Mononuclear cell (primary cell): ENCODE measurements around the gene FARS2. TPM values are rescaled to one million over a fixed set of nuclear protein-coding genes. Genes with fewer than 3 reads are reported as not detected.
A peak's percentile ranks its signal among the peaks of the same experiment; 100 is the strongest.

Source experiments
- H3K27me3 ChIP-seq: 2 replicates; pipeline ENCODE4 v1.6.0; 2011; ENCODE audit warnings: low read length, control low read depth; ENCODE audit not compliant: insufficient read depth
- H3K4me1 ChIP-seq: 2 replicates; pipeline ENCODE4 v1.5.1; 2011; ENCODE audit warnings: mild to moderate bottlenecking, low read length, control low read depth; ENCODE audit not compliant: insufficient read depth
- H3K4me3 ChIP-seq: 2 replicates; pipeline ENCODE4 v1.5.1; 2011; ENCODE audit warnings: mild to moderate bottlenecking, low read length, moderate library complexity
- H3K9me3 ChIP-seq: 2 replicates; pipeline ENCODE4 v1.5.1; 2011; ENCODE audit warnings: low read depth, mild to moderate bottlenecking, control low read depth, low read length
- total RNA-seq: library from RNA; depleted of rRNA; stranded (reverse); fragments of >200 nt; gene quantifications from one replicate; pipeline ENCODE4 v1.2.3, GENCODE V29; 2012

The FARS2 gene
- total RNA-seq = 13.5 TPM

DNA sequence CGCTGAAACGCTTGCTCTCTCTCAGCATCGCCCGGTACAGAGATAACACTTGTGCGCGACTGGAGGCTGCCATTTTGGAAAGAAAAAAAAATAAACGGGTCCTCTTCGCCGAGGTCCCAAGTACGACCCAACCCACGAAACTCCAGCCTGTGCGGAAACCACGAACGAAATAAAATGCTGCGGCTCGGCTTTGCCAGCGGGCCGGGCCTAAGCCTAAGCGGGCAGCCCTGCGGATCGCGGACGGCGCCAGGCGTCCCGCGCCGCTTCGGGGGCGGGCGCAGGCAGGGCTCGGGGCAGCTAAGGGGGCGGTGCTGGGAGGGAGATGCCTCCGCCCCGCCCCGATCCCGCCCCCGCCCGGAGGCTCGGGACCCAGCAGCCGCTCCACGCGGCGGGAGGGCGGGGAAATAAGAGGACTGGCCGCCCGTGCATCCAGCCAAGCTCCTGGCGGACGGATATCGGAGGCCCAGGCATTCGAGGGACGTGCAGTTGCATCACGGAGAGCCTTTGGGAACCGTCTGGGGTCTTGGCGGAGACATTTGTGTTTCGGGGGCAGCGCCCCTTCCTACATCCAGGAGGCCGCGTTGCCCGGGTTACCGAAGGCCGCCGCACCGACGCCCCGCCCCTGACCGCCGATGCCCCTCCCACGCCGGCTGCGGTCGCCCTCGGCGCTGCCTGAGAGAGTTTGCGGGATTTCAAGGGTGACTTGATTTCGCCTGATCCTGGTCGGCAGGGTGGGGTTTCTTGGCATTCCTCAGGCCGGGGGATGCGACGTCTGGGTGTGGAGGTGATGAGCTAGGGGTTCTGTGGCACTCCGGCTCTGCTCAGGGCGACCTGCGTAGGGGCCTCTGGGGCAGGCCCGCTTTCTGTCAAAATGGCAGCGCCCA is at the start of gene FARS2, which contains the start of gene LYRM4:
Gene FARS2, plus strand, starts transcription at position 853 of the 884 bp plus-strand sequence.
Gene LYRM4, minus strand, starts transcription at position 290 of the 884 bp plus-strand sequence. Its CDS starts 217 bp downstream, at position 73.
- Histone ChIP-seq H3K27me3 (no peaks in the 10 kb centered on the region), H3K4me3 (peak within 1 kb of the TSS; percentile 94), H3K9me3 (no peaks in the 10 kb centered on the region), H3K4me1 (peaks cover 23% of the 10 kb centered on the region)

DNA sequence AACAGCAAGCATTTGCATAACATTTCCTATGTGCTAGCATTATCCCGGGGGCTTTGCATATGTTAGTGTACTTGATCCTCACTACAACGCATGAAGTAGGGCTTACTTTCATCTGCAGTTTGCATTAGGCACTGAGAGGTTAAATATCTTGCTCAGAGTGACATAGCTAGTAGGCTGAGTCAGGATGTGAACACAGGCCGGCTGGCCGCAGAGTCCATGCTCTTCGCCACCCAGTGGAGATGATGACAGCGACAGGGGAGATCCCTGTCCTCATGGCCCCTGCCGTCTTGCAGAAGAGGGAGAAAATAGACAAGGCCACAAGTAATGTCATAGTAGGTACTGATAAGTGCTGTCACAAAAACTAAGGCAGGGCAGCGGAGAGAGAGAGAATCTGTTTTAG is 47.5 kb upstream of the FARS2 start:
- no peaks in the 10 kb centered on the region for H3K9me3 ChIP-seq
- H3K27me3 ChIP-seq = no peaks in the 10 kb centered on the region
- H3K4me1 ChIP-seq = no peaks in the 10 kb centered on the region
- H3K4me3 ChIP-seq = no peak overlapping the region

DNA sequence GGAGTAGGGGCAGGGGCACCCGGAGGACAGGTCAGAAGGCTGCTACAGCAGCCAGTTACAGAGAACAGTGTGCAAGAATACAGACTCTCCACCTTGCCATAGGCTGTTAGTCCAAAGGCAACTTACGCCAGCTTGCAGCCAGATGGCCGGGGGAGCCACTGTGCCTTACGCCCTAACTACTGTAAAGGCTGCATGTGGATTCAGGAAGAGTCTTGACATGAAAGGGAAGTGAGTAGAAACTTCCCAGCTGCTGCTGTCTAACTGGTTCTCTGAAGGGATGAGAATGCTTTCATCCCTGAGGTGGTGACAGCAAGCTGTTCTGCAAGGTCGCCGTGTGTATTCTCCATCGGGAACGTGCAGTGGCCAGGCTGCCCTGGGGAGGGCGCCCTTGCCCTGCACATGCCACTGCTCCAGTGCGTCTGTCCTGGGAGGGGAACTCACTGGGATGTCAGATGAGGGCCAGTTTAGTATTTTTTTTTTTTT is 46.7 kb upstream of the FARS2 start:
- Histone ChIP-seq H3K27me3 (no peaks in the 10 kb centered on the region), H3K4me3 (no peak overlapping the region), H3K4me1 (no peaks in the 10 kb centered on the region), H3K9me3 (no peaks in the 10 kb centered on the region)

DNA sequence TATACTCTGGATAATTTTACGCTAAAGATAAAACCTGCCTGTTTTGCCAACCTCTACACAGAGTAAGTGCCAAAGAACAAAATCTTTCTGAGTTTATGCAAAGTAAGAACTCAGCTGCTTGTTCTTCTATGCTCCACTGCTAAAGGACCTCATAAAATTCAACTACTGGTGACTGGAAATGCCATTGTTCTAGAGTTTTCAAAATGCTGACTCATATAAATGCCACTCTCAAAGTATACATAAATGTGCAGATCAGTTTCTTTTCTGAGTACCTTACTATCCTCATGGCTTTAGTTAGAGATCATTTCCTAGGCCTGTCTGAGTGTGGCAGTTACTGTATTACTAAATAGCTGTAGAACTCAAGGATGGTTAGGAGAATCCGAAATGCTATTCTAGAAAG is 46.2 kb upstream of the FARS2 start:
- Histone ChIP-seq H3K27me3 (no peaks in the 10 kb centered on the region), H3K4me1 (no peaks in the 10 kb centered on the region), H3K9me3 (no peaks in the 10 kb centered on the region), H3K4me3 (no peak overlapping the region)

DNA sequence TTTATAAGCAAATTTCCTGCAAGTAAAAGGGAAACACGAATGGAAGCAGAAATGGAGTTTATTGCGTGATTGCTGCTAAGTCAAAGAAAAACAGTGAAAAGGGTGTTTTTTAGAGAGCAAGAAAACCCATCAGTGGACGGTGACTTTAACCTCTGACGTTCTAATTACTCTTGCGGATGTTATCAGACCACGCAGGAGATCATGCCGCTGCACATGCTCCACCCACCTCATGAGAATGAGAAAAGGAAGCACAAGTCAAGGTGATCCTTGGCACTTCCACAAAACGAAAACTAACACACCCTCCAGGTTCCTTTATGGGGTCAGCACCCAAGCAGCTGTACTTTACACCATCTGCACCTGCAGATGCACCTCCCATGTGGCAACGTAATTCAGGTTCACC is 45.5 kb upstream of the FARS2 start:
- no peak overlapping the region for H3K4me3 ChIP-seq
- no peaks in the 10 kb centered on the region for H3K27me3 ChIP-seq
- H3K4me1 ChIP-seq = no peaks in the 10 kb centered on the region

DNA sequence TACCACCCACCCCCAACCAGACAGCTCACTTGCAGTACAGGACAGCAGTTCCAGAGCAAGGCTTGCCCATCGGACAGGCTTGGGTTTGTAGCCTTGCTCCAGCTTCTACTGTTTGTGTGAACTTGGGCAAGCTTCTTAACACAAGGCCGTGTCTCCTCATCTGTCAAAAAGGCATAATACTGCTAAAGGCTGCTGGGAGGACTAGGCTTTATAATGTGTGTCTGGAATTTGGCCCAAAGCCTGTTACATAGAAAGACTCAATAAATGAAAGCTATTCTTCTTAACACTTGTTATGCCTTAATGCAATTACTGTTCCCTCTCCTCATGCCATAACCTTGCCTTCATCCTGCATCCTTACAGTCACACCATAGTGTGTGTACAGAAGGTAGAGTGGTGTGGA is 44.0 kb upstream of the FARS2 start:
- Histone ChIP-seq H3K4me1 (no peaks in the 10 kb centered on the region), H3K9me3 (no peaks in the 10 kb centered on the region), H3K27me3 (no peaks in the 10 kb centered on the region), H3K4me3 (no peak overlapping the region)

More for the DNA sequence above, 45.5 kb upstream of the FARS2 start:
- H3K9me3 ChIP-seq = no peaks in the 10 kb centered on the region

DNA sequence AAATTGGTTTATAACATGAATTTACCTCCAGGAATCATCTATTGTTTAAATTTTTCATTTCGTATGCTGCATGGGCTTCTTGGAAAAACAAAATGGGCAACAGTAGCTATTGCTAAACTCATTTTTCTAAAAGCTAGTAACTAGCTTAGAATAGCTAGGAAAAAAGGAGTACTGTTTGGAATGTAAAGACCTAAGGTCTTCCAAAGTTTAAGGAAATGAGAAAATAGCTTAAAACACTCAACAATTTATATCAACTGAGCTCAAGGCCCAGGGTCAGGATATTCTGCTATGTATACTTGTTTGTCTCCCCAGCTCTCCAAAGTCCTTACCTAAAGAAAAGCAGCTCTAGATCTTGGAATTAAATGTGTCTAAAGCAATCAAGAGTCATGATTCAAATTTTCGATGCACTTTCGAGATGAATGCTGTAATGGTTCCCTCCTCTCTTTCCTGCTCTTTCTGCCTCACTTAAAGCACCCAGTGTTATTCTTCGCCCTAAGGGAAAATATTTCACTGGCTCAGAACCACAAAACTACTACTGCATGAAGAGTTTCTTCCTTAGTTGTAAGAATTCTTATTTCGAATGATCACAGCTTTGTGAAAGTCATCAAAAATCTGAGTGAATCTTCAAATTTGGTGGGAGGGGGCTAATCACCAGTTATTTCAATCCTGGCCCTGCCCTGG is 42.2 kb upstream of the FARS2 start:
- no peaks in the 10 kb centered on the region for H3K4me1 ChIP-seq
- no peaks in the 10 kb centered on the region for H3K9me3 ChIP-seq
- no peak overlapping the region for H3K4me3 ChIP-seq
- H3K27me3 ChIP-seq = no peaks in the 10 kb centered on the region

DNA sequence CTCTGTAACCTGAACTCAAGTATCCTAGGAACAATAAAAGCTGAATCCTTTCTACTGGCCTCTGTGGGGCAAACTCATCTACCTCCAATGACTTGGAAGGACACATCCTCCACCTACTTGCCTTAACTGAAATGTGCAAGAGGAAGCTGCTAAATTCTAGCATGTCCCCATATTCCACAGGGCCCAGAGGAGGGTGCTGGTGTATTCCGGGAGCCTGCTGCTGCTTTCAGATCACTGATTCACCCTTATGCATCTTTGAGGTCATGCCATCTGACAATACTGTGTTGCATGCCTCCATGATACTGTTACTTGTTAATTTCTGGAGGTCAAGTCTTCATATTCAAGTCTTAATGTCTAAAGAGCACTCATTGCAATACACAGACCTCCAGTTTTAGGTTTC is 40.9 kb upstream of the FARS2 start:
- Histone ChIP-seq H3K27me3 (no peaks in the 10 kb centered on the region), H3K4me3 (no peak overlapping the region), H3K4me1 (no peaks in the 10 kb centered on the region), H3K9me3 (no peaks in the 10 kb centered on the region)

DNA sequence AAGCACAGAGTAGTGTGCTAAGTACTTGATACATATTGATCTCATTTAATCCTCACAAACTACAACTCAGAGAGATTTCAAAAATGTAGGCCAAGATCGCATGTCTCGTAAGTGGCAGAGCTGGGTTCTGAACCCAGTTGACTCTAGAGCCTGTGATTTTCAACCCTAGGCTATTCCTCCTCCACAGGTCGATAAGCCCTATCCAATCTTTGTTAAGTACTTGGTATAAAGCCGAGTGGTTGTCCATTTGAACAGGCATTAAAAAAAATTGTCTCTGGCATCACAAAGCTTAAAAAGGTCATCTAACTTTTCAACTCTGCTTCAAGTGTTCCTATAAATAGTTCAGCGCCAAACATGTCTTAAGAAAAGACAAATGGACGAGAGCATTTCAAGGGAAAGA is 38.0 kb upstream of the FARS2 start:
- H3K4me3 ChIP-seq = no peak overlapping the region
- H3K4me1 ChIP-seq = no peaks in the 10 kb centered on the region
- no peaks in the 10 kb centered on the region for H3K27me3 ChIP-seq
- no peaks in the 10 kb centered on the region for H3K9me3 ChIP-seq

DNA sequence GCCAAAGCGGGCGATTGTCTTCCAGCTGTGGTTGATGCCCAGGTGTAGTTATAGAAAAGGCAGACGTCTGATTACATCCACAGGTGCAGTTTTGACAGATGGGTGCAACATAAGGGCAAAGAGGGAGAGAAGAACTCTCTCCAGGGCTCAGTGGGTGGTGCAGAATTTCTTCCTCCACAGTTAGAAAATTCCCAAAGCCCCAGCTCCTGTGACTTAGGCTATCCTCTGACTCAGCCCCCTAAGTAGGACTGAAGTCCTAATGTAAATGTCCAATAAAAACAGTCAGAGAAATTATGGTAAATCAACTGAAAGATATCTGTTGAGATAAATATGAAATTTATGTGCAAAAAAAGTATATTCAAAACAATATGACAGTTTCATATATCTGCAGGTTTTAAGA is 32.0 kb upstream of the FARS2 start:
- Histone ChIP-seq H3K4me1 (peaks cover 5% of the 10 kb centered on the region), H3K9me3 (no peaks in the 10 kb centered on the region), H3K4me3 (no peak overlapping the region), H3K27me3 (no peaks in the 10 kb centered on the region)

DNA sequence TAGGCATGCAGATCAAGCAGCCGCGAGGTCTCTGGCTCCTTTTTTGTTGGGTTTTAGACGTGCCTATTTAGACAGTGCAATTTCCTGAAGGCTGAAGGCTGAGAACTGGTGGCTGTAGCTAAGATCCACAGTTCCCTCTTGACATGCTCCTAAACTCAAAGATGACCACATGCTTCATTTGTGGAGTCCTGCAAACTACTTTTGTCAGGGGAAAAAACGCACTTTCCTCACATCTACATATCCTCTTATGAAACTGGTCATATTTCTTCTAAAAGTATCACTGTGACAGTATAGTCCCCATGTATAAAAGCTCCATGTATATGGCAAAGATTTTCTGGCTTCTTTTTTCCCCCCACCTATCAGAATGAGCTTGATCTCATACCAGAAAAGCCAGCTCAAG is 31.2 kb upstream of the FARS2 start:
- Histone ChIP-seq H3K4me1 (peaks cover 5% of the 10 kb centered on the region), H3K27me3 (no peaks in the 10 kb centered on the region), H3K4me3 (no peak overlapping the region), H3K9me3 (no peaks in the 10 kb centered on the region)

DNA sequence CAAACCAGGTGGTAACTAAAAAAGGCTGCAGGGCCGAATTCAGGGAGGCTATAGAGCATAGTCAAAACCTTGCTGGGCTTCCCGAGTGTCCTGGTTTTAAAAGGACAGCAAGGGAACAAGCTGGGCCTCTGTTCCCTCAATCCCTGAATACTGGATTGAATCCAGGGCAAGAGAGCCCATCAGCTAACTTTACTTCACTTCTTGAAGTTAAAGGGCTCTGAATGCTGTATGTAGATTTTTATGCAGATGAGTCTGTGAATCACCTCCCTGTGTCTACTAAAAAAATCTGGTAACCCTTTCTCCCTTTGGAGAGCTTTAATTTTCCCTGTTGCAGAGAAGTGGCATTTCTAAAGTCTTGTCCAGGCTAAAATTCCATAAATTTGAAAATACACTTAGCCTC is 30.0 kb upstream of the FARS2 start:
- Histone ChIP-seq H3K4me1 (peaks cover 5% of the 10 kb centered on the region), H3K9me3 (no peaks in the 10 kb centered on the region), H3K4me3 (no peak overlapping the region), H3K27me3 (no peaks in the 10 kb centered on the region)

DNA sequence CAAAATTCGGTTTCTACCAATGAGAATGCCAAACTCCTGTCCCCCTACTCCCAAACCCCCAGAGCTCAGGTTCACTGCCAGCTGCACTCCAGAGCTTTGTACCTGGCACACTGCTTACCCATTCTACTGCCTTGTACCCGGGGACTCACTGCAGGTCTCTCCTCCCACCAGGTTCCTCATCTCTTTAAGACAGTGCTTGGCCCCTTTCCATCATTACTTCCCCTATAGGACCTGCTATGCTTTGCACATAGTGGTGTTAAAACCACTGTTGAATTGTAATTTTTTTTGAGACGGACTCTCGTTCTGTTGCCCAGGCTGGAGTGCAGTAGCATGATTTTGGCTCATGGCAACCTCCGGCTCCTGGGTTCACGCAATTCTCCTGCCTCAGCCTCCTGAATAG is 26.4 kb upstream of the FARS2 start:
- Histone ChIP-seq H3K9me3 (no peaks in the 10 kb centered on the region), H3K4me3 (no peak overlapping the region), H3K4me1 (peaks cover 5% of the 10 kb centered on the region), H3K27me3 (no peaks in the 10 kb centered on the region)

DNA sequence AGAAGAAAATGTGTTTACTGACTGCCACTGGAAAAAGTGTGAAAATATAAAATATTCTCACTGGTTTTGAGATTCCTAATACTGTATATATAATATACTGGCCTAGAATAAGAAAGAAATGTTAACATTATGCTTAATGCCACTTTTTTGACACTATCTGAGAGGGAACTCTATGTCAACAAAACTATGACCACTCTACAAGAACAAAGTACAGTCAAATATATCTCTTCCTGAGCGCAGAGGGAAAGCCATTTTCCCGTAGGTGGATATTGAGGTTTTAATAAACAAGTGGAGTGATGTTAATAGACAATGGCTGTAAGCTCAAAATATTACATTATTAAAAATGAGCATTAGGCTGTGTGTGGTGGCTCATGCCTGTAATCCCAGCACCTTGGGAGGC is 25.5 kb upstream of the FARS2 start:
- peaks cover 2% of the 10 kb centered on the region for H3K4me1 ChIP-seq
- H3K4me3 ChIP-seq = no peak overlapping the region
- no peaks in the 10 kb centered on the region for H3K9me3 ChIP-seq
- H3K27me3 ChIP-seq = no peaks in the 10 kb centered on the region

DNA sequence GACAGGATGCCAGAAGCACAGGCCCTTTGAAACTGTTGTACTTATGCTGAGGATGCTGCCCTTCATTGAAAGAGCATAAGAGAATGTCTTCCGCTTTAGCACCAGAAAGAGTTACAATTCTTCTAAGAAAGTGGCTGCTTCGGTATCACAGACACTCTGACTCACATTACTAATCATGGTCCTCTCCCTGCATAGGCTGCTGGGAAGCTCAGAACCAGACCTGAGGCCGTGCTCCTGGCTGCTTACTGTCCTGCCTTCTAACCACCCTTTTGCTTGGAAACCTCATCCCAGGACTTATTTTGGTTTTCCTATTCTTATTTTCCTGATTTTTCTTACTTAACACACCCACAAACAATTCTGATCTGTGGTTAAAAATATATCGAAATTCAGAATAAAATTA is 23.5 kb upstream of the FARS2 start:
- Histone ChIP-seq H3K4me1 (no peaks in the 10 kb centered on the region), H3K9me3 (no peaks in the 10 kb centered on the region), H3K27me3 (no peaks in the 10 kb centered on the region), H3K4me3 (no peak overlapping the region)
